K562 (cell line): ENCODE results near the gene IL18RAP. TPM values are rescaled to one million over a fixed set of nuclear protein-coding genes. Genes with fewer than 3 reads are reported as not detected.

Experiments
- ARHGAP35 ChIP-seq: fragments of 450-650 bp; IDR thresholded peaks from 2 replicates; pipeline ENCODE4 v1.6.1; 2018; ENCODE audit not compliant: partially characterized antibody
- CHAMP1 ChIP-seq: fragments of 450-650 bp; IDR thresholded peaks from 2 replicates; pipeline ENCODE4 v1.6.1; 2016; ENCODE audit warnings: mild to moderate bottlenecking
- CREBBP ChIP-seq: IDR thresholded peaks from one replicate; pipeline ENCODE4 v1.6.1; 2012; ENCODE audit warnings: low read depth, mild to moderate bottlenecking, control low read depth, inconsistent platforms, low read length
- CTBP1 ChIP-seq: fragments of 450-650 bp; IDR thresholded peaks from 2 replicates; pipeline ENCODE4 v1.6.1; 2016; ENCODE audit warnings: borderline replicate concordance
- NFXL1 ChIP-seq: fragments of 450-650 bp; formaldehyde crosslinking; IDR thresholded peaks from 2 replicates; pipeline ENCODE4 v1.4.0; 2021; ENCODE audit warnings: mild to moderate bottlenecking
- POLR3G ChIP-seq: IDR thresholded peaks from 2 replicates; pipeline ENCODE4 v1.6.1; 2011; ENCODE audit not compliant: insufficient read length, insufficient replicate concordance; ENCODE audit errors: extremely low read depth
- PTTG1 ChIP-seq: fragments of 450-650 bp; IDR thresholded peaks from 2 replicates; pipeline ENCODE4 v1.6.1; 2016; ENCODE audit warnings: low read depth, mild to moderate bottlenecking, missing genetic modification characterization, missing compliant biosample characterization
- USF1 ChIP-seq: sonication (generic); formaldehyde crosslinking; IDR thresholded peaks from 2 replicates; pipeline ENCODE4 v1.9.0; 2022; ENCODE audit warnings: mild to moderate bottlenecking, missing genetic modification reagents
- polyA plus RNA-seq, 8 experiments: library from polyadenylated mRNA; depleted of rRNA in 4 of 8; stranded (reverse) in 5 of 8; unstranded in 3 of 8; fragments of >200 nt; fragmentation: Nextera tagmentation in 2 of 8; fragmentation: Illumina TruSeq in 1 of 8; extraction: Ambion mirVana in 2 of 8; extraction: Trizol in 1 of 8; gene quantifications; 2 replicates each; pipeline versions ENCODE4 v1.2.1 to v1.2.3, GENCODE V29; 2011 to 2014; ENCODE audit warnings: inconsistent platforms in 1 of 8, missing spikeins in 1 of 8
- total RNA-seq, 7 experiments: library from RNA; depleted of rRNA in 6 of 7; stranded (reverse); fragments of >200 nt in 6 of 7; fragmentation: Illumina TruSeq in 2 of 7; extraction: Trizol in 2 of 7; gene quantifications; 2 replicates each; pipeline versions ENCODE4 v1.2.1 to v1.2.3, GENCODE V29; 2011 to 2021; ENCODE audit warnings: low replicate concordance in 1 of 7
- TF ChIP-seq, protein P1 (sequence below): fragments of 450-650 bp; IDR thresholded peaks from 2 replicates; pipeline ENCODE4 v1.6.1; 2016; ENCODE audit warnings: missing biosample characterization, missing genetic modification characterization
- TF ChIP-seq, protein P2 (sequence below): fragments of 450-650 bp; IDR thresholded peaks from 2 replicates; pipeline ENCODE4 v1.6.1; 2017; ENCODE audit warnings: mild to moderate bottlenecking, moderate library complexity

The IL18RAP gene
- total and polyA plus RNA-seq, 9 of the 15 experiments (the other 6 are each of a cell fraction or from before 2014, with no cell fraction given), result 1.1 to 20.5 (median 5.8) TPM

DNA sequence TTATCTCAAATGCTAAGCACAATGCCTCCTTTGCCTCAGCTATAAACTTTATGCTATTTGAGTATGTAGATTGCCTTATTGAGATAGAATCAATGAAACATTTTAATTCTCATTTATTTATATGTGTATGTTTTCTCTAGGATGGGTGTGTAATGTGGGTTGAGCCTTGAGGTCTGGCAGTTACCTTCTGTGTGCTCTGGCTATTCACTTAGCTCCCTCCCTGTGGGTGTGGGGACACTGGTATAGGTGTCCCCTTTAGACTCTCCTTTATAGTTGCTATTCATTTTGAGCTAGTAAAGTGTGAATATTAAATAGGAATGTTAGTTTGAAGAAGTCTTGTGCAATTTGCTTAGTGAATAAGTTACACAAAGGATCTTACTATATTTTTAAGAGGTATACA is 51.8 kb downstream of the IL18RAP start (continued):
- no peak for TF ChIP-seq PTTG1 (tag)
- no peak for TF ChIP-seq POLR3G
- no peak for TF ChIP-seq NFXL1 (CRISPR knock-in tag)
- no peak for TF ChIP-seq USF1 (CRISPR knock-in tag)
- TF ChIP-seq ARHGAP35, result no peak
- TF ChIP-seq CREBBP, result no peak
- TF ChIP-seq, protein P1, sequence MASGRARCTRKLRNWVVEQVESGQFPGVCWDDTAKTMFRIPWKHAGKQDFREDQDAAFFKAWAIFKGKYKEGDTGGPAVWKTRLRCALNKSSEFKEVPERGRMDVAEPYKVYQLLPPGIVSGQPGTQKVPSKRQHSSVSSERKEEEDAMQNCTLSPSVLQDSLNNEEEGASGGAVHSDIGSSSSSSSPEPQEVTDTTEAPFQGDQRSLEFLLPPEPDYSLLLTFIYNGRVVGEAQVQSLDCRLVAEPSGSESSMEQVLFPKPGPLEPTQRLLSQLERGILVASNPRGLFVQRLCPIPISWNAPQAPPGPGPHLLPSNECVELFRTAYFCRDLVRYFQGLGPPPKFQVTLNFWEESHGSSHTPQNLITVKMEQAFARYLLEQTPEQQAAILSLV (tag), result no peak
- no peak for TF ChIP-seq CTBP1
- no peak for TF ChIP-seq CHAMP1
- TF ChIP-seq, protein P2, sequence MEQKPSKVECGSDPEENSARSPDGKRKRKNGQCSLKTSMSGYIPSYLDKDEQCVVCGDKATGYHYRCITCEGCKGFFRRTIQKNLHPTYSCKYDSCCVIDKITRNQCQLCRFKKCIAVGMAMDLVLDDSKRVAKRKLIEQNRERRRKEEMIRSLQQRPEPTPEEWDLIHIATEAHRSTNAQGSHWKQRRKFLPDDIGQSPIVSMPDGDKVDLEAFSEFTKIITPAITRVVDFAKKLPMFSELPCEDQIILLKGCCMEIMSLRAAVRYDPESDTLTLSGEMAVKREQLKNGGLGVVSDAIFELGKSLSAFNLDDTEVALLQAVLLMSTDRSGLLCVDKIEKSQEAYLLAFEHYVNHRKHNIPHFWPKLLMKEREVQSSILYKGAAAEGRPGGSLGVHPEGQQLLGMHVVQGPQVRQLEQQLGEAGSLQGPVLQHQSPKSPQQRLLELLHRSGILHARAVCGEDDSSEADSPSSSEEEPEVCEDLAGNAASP, result no peak
